Measurements from ENCODE around the gene KCTD4. TPM values are rescaled to one million over a fixed set of nuclear protein-coding genes. Genes with fewer than 3 reads are reported as not detected.

KCTD4 gene
- total and polyA plus RNA-seq, 4 donors: not detected

DNA sequence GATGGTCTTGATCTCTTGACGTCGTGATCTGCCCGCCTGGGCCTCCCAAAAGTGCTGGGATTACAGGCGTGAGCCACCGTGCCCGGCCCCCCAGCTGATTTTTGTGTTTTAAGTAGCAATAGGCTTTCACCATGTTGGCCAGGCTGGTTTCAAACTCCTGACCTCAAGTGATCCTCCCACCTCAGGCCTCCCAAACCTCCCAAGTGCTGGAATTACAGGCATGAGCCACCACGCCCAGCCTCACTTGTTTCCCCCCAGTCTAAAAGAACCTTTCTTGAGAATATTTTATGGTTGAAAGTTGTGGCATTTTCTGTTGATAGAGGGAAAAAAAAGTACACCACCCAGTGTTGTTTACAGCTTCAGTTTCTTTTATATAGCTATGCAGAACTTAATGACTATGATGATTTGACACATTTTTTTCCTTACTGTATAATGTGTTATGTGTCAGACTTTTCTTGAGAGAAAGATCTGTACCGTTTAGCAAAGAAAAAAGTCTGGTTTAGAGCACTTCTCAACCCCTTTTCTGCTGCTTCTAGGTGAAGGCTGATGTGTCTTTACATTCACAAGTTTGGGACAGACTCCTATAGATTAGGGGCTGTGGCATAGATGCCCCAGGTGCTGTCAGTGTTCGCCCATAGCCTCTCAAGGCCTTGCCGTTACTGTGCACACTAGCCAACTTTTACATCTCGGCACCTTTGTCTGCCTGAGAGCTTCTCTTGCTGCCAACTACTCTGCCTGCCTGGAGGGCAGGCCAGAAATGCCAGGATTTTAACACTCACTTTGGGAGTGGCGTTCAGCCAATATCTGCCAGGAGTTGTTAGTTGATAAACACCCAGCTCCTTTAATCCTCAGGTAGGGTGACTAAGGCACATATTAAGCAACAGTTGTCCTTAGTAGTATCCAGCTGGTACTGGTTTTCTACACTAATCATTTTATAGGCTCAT, 33.0 kb downstream of the KCTD4 start:
- Histone ChIP-seq H3K27ac (ENCODE audit: low read depth in 1 of 2, low read length in 1 of 2) (no peak overlapping the region), H3K36me3 (ENCODE audit: control insufficient read depth in 4 of 4, insufficient read depth in 4 of 4, low read length in 4 of 4) (peaks cover 0 to 3% (median 1%) of the 10 kb centered on the region in 4 donors), H3K9ac (ENCODE audit: insufficient read depth in 1 of 2, low read length in 2 of 2) (no peak overlapping the region), H3K27me3 (ENCODE audit: control insufficient read depth in 3 of 3, insufficient read depth in 3 of 3, low read length in 2 of 3) (no peaks in the 10 kb centered on the region), H3K4me1 (ENCODE audit: control insufficient read depth in 5 of 5, insufficient read depth in 5 of 5, low read length in 5 of 5) (peaks cover 0 to 2% (median 0%) of the 10 kb centered on the region in 5 donors), H3K4me3 (no peak overlapping the region), H3K9me3 (ENCODE audit: control insufficient read depth in 4 of 4, insufficient read depth in 3 of 4, low read length in 3 of 4) (no peaks in the 10 kb centered on the region)
- DNase-seq: peak in 1 of 3 donors; percentile 21
- 80 to 85% methylated on average over 12 of the region's 12 CpGs for WGBS, 2 donors
- peak; percentile 86 for ATAC-seq (ENCODE audit: insufficient read depth, low FRiP score)
- no peak for TF ChIP-seq CTCF (IDR thresholded peaks at IDR 0.05; ENCODE audit: control extremely low read depth, extremely low read depth)

DNA sequence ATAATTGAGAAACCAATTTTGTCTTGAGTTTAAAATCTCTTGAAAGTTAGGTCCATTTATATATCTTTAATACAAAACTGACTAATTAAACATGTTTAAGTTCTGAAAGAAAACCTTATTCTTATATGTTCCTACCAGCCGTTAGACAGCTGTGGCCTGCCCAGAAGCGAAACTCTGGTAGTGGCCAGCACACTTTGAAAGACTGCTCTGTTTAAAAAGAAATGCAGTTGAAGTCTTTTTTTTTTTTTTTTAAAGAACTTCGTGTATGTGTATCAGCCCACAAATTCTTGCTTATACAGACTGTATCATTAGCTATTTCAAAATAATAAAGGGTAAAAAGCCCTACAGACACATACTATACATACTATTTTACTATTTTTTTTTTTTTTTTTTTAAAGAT, 34.0 kb downstream of the KCTD4 start:
- Histone ChIP-seq H3K4me3 (no peak overlapping the region), H3K27ac (ENCODE audit: low read depth in 1 of 2, low read length in 1 of 2) (no peak overlapping the region), H3K27me3 (ENCODE audit: control insufficient read depth in 3 of 3, insufficient read depth in 3 of 3, low read length in 2 of 3) (no peaks in the 10 kb centered on the region), H3K4me1 (ENCODE audit: control insufficient read depth in 5 of 5, insufficient read depth in 5 of 5, low read length in 5 of 5) (peaks cover 0 to 3% (median 0%) of the 10 kb centered on the region in 5 donors), H3K36me3 (ENCODE audit: control insufficient read depth in 4 of 4, insufficient read depth in 4 of 4, low read length in 4 of 4) (peaks cover 0 to 3% (median 1%) of the 10 kb centered on the region in 4 donors), H3K9ac (ENCODE audit: insufficient read depth in 1 of 2, low read length in 2 of 2) (no peak overlapping the region), H3K9me3 (ENCODE audit: control insufficient read depth in 4 of 4, insufficient read depth in 3 of 4, low read length in 3 of 4) (no peaks in the 10 kb centered on the region)
- DNase-seq (no peak), ATAC-seq (ENCODE audit: insufficient read depth, low FRiP score) (no peak)
- no peak for TF ChIP-seq CTCF (IDR thresholded peaks at IDR 0.05; ENCODE audit: control extremely low read depth, extremely low read depth)
- WGBS, 2 donors: 92 to 95% methylated on average over 3 of the region's 3 CpGs

DNA sequence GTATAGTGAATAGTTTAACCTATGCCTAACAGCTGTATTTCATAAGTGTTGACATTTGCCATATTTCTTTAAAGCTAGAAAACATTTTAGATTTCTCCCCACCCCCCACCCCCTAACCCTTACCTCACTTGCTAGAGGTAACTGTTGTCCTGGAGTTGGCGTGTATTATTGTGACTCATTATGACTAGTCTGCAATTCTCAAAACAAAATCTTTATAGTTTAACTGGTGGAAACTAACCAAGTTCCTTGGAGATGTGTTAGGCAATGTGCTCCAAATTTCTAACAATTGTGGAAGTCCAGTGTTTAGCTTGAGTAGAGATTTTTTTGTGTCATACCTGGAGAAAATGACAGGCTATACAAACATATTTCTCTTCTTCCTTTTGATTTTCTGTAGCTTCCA, 38.0 kb downstream of the KCTD4 start:
- no peak for TF ChIP-seq CTCF (IDR thresholded peaks at IDR 0.05; ENCODE audit: control extremely low read depth, extremely low read depth)
- H3K9ac ChIP-seq (ENCODE audit: insufficient read depth in 1 of 2, low read length in 2 of 2): no peak overlapping the region
- peaks cover 2 to 5% (median 3%) of the 10 kb centered on the region in 4 donors for H3K36me3 ChIP-seq (ENCODE audit: control insufficient read depth in 4 of 4, insufficient read depth in 4 of 4, low read length in 4 of 4)
- peaks cover 0 to 5% (median 0%) of the 10 kb centered on the region in 5 donors for H3K4me1 ChIP-seq (ENCODE audit: control insufficient read depth in 5 of 5, insufficient read depth in 5 of 5, low read length in 5 of 5)
- H3K9me3 ChIP-seq (ENCODE audit: control insufficient read depth in 4 of 4, insufficient read depth in 3 of 4, low read length in 3 of 4): no peaks in the 10 kb centered on the region
- DNase-seq (no peak), ATAC-seq (ENCODE audit: insufficient read depth, low FRiP score) (no peak)
- no peaks in the 10 kb centered on the region for H3K27me3 ChIP-seq (ENCODE audit: control insufficient read depth in 3 of 3, insufficient read depth in 3 of 3, low read length in 2 of 3)
- 73 to 81% methylated on average over 1 of the region's 1 CpG for WGBS, 2 donors
- H3K27ac ChIP-seq (ENCODE audit: low read depth in 1 of 2, low read length in 1 of 2): no peak overlapping the region
- H3K4me3 ChIP-seq: no peak overlapping the region
